IPS-NIHi7 (cell line): ENCODE measurements around the gene KCNIP4.

Source experiments
- DNase-seq: peaks from one replicate; pipeline ENCODE4 v3.0.0; 2012; ENCODE audit warnings: mixed read lengths; ENCODE audit errors: extremely low spot score

The KCNIP4 gene

GRCh38 chr4:21688596-21689265, 259.8 kb downstream of the KCNIP4 start:
- no peak for DNase-seq

DNA sequence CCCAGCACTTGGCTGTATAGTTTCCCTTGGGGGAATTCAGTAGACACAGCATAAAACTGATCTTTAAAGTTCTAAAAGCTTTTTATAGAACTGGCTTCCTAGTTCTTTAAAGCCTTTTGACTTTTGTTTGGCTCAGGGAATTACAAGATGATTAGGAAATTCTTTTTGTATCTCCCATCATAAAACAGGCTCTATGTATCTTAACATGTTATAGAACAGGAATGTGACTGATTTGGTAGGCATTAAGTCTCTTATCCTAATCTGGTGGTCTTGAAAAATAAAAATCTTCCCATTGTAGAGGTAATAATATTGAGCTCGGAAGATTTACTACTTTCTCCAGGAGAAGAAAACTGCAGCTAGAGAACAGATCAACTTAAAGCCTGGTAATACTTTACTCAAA, 262.7 kb downstream of the KCNIP4 start:
- no peak for DNase-seq

- DNase-seq: no peak
Observed at GRCh38 chr4:21680326-21680898, 268.2 kb downstream of the KCNIP4 start.

GRCh38 chr4:21678711-21679110, 269.9 kb downstream of the KCNIP4 start:
- DNase-seq: no peak

DNA sequence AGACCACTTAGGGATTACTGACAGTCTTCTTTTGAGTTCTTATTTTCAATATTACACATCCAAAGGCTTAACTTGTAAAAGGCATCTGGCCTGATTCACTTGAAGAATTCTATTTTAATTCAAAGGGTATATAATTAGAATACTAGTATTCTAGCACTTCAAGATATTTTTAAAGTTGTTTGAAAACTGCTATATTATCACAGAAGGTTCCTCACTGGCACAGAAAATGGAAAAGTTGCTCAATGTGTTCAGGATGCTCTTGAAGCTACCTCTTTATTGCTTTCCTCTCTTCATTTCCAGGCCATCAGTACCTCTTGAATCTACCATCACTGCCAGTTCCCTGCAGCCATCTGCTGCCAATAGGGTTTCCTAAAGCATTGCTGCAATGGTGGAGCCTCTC, 271.4 kb downstream of the KCNIP4 start:
- DNase-seq: no peak

DNA sequence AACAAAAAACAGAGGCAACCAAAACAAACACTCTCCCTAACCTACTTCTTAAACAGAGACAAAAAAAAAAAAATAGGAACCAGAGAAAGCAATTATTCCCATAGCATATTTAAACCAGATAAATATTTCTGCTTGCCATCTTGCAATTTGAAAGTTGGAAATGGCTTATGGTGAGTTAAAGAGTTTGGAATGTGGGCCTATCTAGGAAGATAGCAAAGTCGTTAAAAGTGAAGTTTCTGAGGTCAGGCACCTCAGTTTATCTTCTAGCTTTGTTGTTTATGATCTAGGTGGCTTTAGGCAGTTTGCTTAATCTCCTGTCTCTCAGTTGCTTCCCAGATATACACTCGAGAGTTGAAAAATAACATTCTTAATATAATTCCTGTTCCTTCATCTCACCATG, 284.2 kb downstream of the KCNIP4 start:
- no peak for DNase-seq

DNA sequence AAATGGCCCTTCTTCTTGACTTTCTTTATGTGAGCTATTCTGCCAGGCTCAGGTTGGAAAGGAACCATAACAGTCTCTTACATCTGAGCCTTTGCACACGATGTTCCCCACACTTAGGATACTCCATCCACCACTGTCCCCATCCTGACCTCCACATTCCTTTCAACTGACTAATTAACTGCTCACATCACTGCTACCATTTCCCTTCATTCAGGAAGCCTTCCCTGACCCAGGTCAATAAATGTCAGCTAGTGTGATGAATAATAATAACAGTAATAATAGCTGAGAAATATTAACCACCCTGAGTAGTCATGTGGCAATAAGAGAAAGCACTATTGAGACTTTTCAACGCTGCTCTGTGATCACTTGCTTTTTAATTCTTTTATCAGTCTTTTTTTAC, 291.7 kb downstream of the KCNIP4 start:
- DNase-seq: peak; percentile 31

GRCh38 chr4:21655031-21655430, 293.5 kb downstream of the KCNIP4 start:
- no peak for DNase-seq

- DNase-seq: no peak
Observed at GRCh38 chr4:21652508-21653231, 295.9 kb downstream of the KCNIP4 start.

GRCh38 chr4:21649391-21650090, 299.0 kb downstream of the KCNIP4 start:
- no peak for DNase-seq

GRCh38 chr4:21645776-21646175, 302.8 kb downstream of the KCNIP4 start:
- no peak for DNase-seq

DNA sequence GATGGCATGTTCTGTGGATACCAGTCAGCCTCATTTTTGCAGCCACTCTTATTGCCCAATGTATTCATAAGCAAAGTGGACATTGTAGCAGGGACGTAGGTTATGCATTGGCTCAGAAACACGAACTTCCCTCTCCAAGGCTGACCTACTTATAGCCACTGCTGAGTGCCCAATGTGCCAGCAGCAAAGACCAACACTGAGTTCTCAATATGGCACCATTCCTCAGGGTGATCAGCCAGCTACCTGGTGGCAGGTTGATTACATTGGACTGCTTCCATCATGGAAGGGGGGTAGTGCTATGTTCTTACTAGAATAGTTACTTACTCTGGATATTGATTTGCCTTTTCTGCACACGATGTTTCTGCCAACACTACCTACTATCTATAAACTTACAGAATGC, 306.9 kb downstream of the KCNIP4 start:
- DNase-seq: no peak

DNA sequence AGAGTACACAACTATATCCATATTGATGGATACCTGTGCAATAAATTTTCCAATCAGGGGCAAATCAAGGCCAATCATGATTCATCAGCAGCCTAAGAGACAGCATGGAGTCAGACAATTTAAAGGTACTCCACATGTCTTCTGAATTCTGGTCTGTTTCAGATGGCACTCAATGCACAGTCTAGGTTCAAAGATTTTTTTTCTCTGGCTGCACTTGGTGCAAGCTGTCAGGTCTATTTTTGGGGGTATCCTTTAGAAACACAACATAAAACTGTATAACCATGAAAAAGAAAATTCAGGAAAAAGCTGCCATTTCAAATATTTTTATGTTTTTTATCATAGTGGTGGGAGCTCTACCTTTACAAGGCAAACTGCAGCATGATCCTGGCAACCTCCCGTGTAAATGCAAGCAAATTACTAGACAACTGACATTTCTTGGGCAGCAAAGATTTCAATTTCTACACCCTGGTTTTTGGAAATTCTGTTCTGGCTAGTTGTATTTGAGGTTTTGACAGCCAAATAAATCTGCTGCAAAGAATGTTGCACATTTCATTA, 310.3 kb downstream of the KCNIP4 start:
- no peak for DNase-seq

DNA sequence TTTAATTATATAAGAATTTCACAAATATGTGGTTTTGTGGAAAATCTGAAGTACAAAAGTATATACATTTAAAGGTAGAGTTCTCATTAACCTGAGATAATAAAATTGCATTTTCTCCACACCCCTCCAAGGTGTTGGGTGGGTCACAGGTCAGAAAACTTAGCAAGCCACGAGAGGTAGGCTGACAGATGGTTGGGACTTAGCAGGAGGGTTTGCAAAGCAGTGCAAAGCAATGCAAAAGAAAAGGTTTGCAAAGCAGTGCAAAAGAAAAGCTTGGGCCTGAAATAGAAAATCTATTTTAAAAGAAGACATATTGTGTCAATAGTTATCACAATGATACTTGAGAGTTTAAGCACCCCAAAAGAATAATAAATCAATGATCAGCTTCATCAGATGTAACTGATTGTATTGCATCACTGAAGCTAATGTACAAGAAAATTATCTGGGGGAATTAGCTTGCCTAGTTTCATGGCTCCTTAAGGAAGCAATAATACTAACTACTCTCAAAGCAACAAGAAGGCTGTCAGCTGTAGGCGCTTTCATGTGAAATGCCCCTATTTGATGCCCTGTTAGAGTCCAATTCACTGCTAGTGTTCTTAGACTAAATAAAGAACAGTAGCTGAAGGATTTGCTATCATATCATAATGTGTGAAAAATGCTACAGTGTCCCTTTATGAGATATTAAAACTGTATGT, 319.5 kb downstream of the KCNIP4 start:
- DNase-seq: no peak

- no peak for DNase-seq
Observed at GRCh38 chr4:21628116-21628670, 320.4 kb downstream of the KCNIP4 start.

DNA sequence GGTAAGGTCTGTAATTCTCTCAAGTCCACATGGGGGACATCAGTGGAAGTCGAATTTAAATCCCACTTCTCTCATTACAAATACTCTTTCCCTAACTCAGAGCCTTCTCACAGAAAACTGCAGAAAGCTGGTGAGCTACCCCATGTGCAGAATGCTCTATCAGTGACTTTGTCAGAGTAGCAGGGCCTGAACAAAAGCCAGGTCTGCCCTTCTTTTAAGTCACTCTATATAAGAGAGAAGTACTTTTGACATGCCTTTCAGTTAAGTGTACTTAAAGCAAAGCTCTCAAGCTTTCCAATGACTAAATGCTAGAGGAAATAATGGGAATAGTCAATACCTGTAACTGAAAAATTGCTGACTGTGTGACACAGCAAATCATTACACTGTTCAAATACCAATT, 323.1 kb downstream of the KCNIP4 start:
- no peak for DNase-seq

- no peak for DNase-seq
Observed at GRCh38 chr4:21605006-21605405, 343.6 kb downstream of the KCNIP4 start.

DNA sequence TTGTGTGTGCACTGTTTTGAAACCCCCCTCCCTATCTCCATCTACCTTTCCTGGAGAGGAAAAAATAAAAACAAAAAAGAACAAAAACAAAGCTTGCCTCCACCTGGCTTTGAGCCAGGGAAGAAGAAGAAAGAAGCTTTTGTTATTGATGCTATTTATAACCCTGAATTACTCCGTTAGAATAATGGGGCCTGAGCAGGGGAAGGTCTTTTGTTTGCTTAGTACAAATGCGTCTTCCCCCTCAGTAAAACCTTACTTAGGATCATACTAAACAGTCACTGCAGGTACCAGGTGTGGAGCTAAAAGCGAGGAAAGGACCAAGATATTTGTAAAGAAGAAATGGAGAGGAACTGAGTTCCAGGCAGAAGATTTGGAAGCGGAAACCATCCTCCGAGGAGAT, 352.1 kb downstream of the KCNIP4 start:
- no peak for DNase-seq

DNA sequence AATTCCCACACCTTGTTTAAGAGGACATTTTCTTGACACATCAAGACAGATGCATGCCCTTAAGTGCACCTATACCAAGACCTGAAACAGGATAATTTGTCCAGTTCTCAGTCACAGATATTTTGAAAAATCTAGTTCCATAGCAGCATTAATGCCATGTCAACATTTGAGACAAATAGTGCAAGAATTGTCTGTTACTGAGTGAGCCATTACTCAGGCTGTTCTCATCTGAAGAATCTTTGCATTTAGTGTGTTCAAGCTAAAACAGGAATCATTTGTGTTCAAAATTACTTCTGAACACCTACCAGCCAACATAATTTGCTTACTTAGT, 354.9 kb downstream of the KCNIP4 start:
- no peak for DNase-seq

DNA sequence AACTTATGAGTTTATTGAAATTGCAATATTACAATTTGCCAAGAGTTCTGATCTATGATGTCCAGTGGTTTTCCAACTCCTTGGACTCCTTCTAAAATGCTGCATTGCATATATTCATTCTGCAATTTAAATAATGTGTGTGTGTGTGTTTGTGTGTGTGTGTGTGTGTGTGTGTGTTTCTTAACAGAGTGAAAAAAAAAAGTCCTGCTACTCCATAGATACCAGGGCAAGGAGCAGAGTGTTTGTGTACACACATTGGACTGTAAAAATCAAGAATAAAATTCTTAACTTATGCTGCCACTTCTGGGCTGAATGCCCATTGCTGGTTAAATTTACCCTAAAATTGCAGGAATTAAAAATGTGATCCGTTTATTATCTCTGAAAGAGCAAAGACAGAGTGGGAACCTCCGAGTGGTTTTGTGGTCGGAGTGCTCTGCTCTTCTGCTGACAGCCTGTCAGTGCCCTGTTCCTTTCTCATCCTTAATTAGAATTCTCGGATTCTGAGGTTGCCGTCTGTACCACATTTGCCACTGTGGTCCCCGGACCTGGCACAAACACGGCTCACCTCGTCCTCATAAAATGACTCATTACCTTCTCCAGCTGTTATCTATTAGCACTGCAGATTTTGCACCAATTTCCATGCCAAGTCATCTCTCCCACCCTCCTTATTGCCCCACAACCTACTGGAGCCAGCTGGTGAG, 355.5 kb downstream of the KCNIP4 start:
- DNase-seq: no peak

DNA sequence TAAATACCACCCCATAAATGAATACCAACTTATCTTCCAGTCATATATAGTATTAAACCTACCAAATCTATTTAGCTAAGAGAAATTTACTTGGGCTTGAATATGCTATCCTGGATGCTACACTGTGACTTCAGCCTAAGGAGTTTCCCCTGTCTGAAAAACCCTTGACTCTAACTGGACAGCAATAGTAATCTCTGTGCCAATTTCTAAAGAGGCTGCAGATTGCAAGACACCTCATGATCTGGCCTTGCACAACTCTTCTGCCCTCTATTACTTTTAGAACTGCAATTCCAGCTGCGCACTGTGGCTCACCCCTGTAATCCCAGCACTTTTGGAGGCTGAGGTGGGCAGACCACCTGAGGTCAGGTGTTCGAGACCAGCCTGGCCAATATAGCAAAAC, 371.5 kb downstream of the KCNIP4 start:
- DNase-seq: no peak
